PC-9 (cell line): ENCODE measurements around the gene CNNM3. TPM values are rescaled to one million over a fixed set of nuclear protein-coding genes. Genes with fewer than 3 reads are reported as not detected.

Experiments used
- BruUV-seq: library from RNA; stranded (reverse); fragments of 400-500 nt; replicated peaks from 2 replicates; lab custom pipeline; 2021; lab: Mats Ljungman, UMichigan
- CTCF ChIA-PET: fragments of 300-600 bp; sonication (Branson Sonifier 250); formaldehyde crosslinking; loops from one replicate; lab custom pipeline; 2022; ENCODE audit warnings: antibody characterized with exemption; lab: Charles Lee
- POLR2A ChIA-PET: fragments of 300-600 bp; sonication (Branson Sonifier 250); formaldehyde crosslinking; loops from one replicate; lab custom pipeline; 2022; ENCODE audit warnings: antibody characterized with exemption; ENCODE audit not compliant: unreplicated experiment; lab: Charles Lee
- DNase-seq, 2 experiments: peaks; one replicate each; pipeline versions ENCODE4 v3.0.0 to v3.0.0-alpha.2; 2015 to 2022; ENCODE audit warnings: mixed read lengths in 1 of 2
- H2AFZ ChIP-seq: fragments of 200-600 bp; sonication (generic); 2 replicates; pipeline ENCODE4 v1.8.1; 2017; ENCODE audit warnings: antibody characterized with exemption
- H3F3A ChIP-seq: fragments of 200-600 bp; sonication (generic); 2 replicates; pipeline ENCODE4 v1.8.1; 2017; ENCODE audit warnings: antibody characterized with exemption, mild to moderate bottlenecking, low read depth; ENCODE audit not compliant: insufficient read depth
- H3K27ac ChIP-seq: fragments of 200-600 bp; sonication (generic); 2 replicates; pipeline ENCODE4 v1.6.1; 2016; ENCODE audit warnings: mixed run types
- H3K27me3 ChIP-seq: fragments of 200-600 bp; sonication (generic); 2 replicates; pipeline ENCODE4 v1.6.1; 2016; ENCODE audit warnings: low read depth, mixed run types; ENCODE audit not compliant: insufficient read depth
- H3K36me3 ChIP-seq: fragments of 200-600 bp; sonication (generic); 2 replicates; pipeline ENCODE4 v1.6.1; 2016; ENCODE audit warnings: low read depth, mixed run types
- H3K4me1 ChIP-seq: fragments of 200-600 bp; sonication (generic); replicated peaks from 2 replicates; pipeline ENCODE4 v1.6.1; 2016; ENCODE audit warnings: mixed run types; ENCODE audit not compliant: insufficient read depth
- H3K4me2 ChIP-seq: fragments of 200-600 bp; sonication (generic); 2 replicates; pipeline ENCODE4 v1.6.1; 2017; ENCODE audit warnings: mixed run types
- H3K4me3 ChIP-seq: fragments of 200-600 bp; sonication (generic); 2 replicates; pipeline ENCODE4 v1.6.1; 2016; ENCODE audit warnings: mixed run types
- H3K79me2 ChIP-seq: fragments of 200-600 bp; sonication (generic); 2 replicates; pipeline ENCODE4 v1.6.1; 2017; ENCODE audit warnings: low read depth, mixed run types
- H3K9me2 ChIP-seq: fragments of 200-600 bp; sonication (generic); 2 replicates; pipeline ENCODE4 v1.8.1; 2017; ENCODE audit warnings: mild to moderate bottlenecking; ENCODE audit not compliant: insufficient read depth
- H3K9me3 ChIP-seq: fragments of 200-600 bp; sonication (generic); 2 replicates; pipeline ENCODE4 v1.8.1; 2016; ENCODE audit warnings: low read depth; ENCODE audit not compliant: insufficient read depth
- H4K20me1 ChIP-seq: fragments of 200-600 bp; sonication (generic); 2 replicates; pipeline ENCODE4 v1.8.1; 2017; ENCODE audit not compliant: insufficient read depth
- CTCF ChIP-seq: fragments of 200-600 bp; sonication (generic); conservative IDR thresholded peaks from 2 replicates; pipeline ENCODE4 v1.6.1; 2017; ENCODE audit warnings: mixed run types, antibody characterized with exemption, mild to moderate bottlenecking, moderate library complexity
- EZH2 ChIP-seq: fragments of 200-600 bp; sonication (generic); IDR thresholded peaks from 2 replicates; pipeline ENCODE4 v1.8.0; 2017; ENCODE audit warnings: antibody characterized with exemption, low read depth
- intact Hi-C: fragments of 100-400 bp; cut with micrococcal nuclease; formaldehyde crosslinking; loops from one replicate; pipeline ENCODE4 v1.10.0; 2022; ENCODE audit not compliant: unreplicated experiment
- total RNA-seq: library from RNA; stranded (reverse); gene quantifications from 2 replicates; pipeline ENCODE4 v1.2.3, GENCODE V29; 2021

Gene CNNM3
- total RNA-seq, 1 experiment from 2014 or later, result 28.7 TPM

- no peak overlapping the region for H3K4me3 ChIP-seq
- 0 out of 2 replicates have a peak, but pooled peaks cover 4% of the 10 kb centered on the region for H4K20me1 ChIP-seq
- no peak for TF ChIP-seq EZH2
- no peak for TF ChIP-seq CTCF
- peaks cover 4% of the 10 kb centered on the region; the same call in 1 of the 2 replicates for H3K79me2 ChIP-seq
- no peak overlapping the region for H3K4me2 ChIP-seq
- CTCF ChIA-PET, result no interaction called here
- no peak overlapping the region for H2AFZ ChIP-seq
- peaks cover 37% of the 10 kb centered on the region for H3F3A ChIP-seq
- peaks cover 6% of the 10 kb centered on the region; the same call in 1 of the 2 replicates for H3K36me3 ChIP-seq
- peaks cover 28% of the 10 kb centered on the region for H3K4me1 ChIP-seq
- BruUV-seq, result no TSS peak
- DNase-seq, result no peak
- H3K27me3 ChIP-seq, result no peaks in the 10 kb centered on the region
- POLR2A ChIA-PET, result no interaction called here
- H3K9me3 ChIP-seq, result no peaks in the 10 kb centered on the region
- intact Hi-C loops, result no loop called here
- H3K27ac ChIP-seq, result no peak overlapping the region
- no peaks in the 10 kb centered on the region for H3K9me2 ChIP-seq
These were observed 12.4 kb downstream of the CNNM3 start for GRCh38 chr2:96828436-96828835.

DNA sequence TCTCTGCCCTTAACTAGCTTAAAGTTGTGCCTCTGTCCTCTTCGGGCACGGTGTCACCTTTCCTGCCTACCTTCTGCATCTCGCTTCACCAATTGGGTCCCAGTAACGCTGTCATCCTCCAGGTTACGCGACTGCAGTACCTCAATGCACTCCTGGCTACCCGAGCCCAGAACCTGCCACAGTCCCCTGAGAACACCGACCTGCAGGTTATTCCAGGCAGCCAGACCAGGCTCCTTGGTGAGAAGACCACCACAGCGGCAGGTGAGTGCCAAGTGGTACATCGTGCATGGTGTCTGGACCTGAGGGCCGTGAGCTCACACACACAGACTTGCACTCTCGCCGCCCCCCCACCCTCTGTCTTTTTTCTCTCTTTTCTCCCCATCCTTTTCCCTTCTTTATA is 12.8 kb downstream of the CNNM3 start:
- H3K9me2 ChIP-seq, result no peaks in the 10 kb centered on the region
- H3K27me3 ChIP-seq, result no peaks in the 10 kb centered on the region
- no peak overlapping the region for H2AFZ ChIP-seq
- H3F3A ChIP-seq, result peaks cover 37% of the 10 kb centered on the region
- no peak overlapping the region for H3K4me2 ChIP-seq
- no peak overlapping the region for H3K4me3 ChIP-seq
- H3K36me3 ChIP-seq, result peaks cover 7% of the 10 kb centered on the region; the same call in 1 of the 2 replicates
- BruUV-seq, result no TSS peak
- ChIA-PET CTCF (no interaction called here), POLR2A (no interaction called here)
- DNase-seq, result no peak
- H3K4me1 ChIP-seq, result peaks cover 29% of the 10 kb centered on the region
- H4K20me1 ChIP-seq, result 0 out of 2 replicates have a peak, but pooled peaks cover 4% of the 10 kb centered on the region
- no peaks in the 10 kb centered on the region for H3K9me3 ChIP-seq
- H3K79me2 ChIP-seq, result no peaks in the 10 kb centered on the region; the same call in 1 of the 2 replicates
- intact Hi-C loops, result no loop called here
- no peak for TF ChIP-seq EZH2
- no peak for TF ChIP-seq CTCF
- no peak overlapping the region for H3K27ac ChIP-seq

DNA sequence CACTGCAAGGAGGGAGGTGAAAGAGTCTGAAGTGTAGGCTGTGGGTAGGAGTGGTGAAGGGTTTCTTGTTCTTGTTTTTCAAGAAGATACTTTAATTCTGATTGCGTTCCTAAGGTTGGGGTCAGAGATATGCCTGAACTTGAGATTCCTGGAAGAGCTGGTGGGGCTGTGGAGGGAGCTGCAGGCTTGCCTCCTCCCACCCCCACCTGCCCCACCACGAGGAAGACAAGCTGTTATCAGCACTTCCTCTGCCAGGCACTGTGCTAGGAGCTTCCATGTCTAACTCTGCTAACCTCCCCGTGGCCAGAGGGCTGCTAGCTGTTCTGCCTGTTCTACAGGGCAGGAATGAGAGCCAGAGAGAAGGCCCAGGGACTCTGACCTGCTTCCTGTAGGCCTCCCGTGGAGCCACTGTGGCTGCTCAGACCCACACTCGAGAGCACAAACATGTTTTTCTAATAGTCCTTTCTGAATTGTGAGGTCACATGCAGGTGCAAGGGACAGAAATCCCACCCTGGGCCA is 14.0 kb downstream of the CNNM3 start:
- H3K79me2 ChIP-seq, result no peaks in the 10 kb centered on the region
- POLR2A ChIA-PET, result no interaction called here
- no peak for DNase-seq
- no TSS peak for BruUV-seq
- TF ChIP-seq EZH2, result no peak
- TF ChIP-seq CTCF, result no peak
- 0 out of 2 replicates have a peak, but pooled peaks cover 4% of the 10 kb centered on the region for H4K20me1 ChIP-seq
- no peaks in the 10 kb centered on the region for H3K27me3 ChIP-seq
- no peak overlapping the region for H3K4me3 ChIP-seq
- no peak overlapping the region for H3K4me2 ChIP-seq
- H2AFZ ChIP-seq, result no peak overlapping the region
- H3K27ac ChIP-seq, result no peak overlapping the region
- CTCF ChIA-PET, result no interaction called here
- peaks cover 25% of the 10 kb centered on the region for H3K4me1 ChIP-seq
- H3K9me2 ChIP-seq, result no peaks in the 10 kb centered on the region
- no peaks in the 10 kb centered on the region for H3K9me3 ChIP-seq
- H3F3A ChIP-seq, result peaks cover 34% of the 10 kb centered on the region
- peaks cover 15% of the 10 kb centered on the region for H3K36me3 ChIP-seq
- intact Hi-C loops, result no loop called here
